AG04449 (cell line): ENCODE data around the gene PPIC.

ENCODE experiments used
- CTCF ChIA-PET: fragments of 350-600 bp; formaldehyde crosslinking; extraction: SDS; loops from one replicate; lab custom pipeline; 2021; ENCODE audit warnings: antibody characterized with exemption; lab: Yijun Ruan, JAX
- POLR2A ChIA-PET: fragments of 400-600, 350-600 bp; formaldehyde crosslinking; extraction: SDS; loops from one replicate; lab custom pipeline; 2020; ENCODE audit warnings: antibody characterized with exemption, inconsistent platforms; lab: Yijun Ruan, JAX
- DNase-seq: peaks from one replicate; pipeline ENCODE4 v3.0.0-alpha.2; 2010; ENCODE audit warnings: low read depth, low spot score
- H3K4me3 ChIP-seq: 2 replicates; pipeline ENCODE4 v1.5.1; 2011; ENCODE audit warnings: low read depth, mild to moderate bottlenecking, control low read depth, low read length
- CTCF ChIP-seq: IDR thresholded peaks from one replicate; pipeline ENCODE4 v1.5.1; 2011; ENCODE audit warnings: mild to moderate bottlenecking, moderate library complexity, low read length, control low read depth, inconsistent platforms; ENCODE audit not compliant: insufficient read depth; ENCODE audit errors: missing control alignments

The PPIC gene

DNA sequence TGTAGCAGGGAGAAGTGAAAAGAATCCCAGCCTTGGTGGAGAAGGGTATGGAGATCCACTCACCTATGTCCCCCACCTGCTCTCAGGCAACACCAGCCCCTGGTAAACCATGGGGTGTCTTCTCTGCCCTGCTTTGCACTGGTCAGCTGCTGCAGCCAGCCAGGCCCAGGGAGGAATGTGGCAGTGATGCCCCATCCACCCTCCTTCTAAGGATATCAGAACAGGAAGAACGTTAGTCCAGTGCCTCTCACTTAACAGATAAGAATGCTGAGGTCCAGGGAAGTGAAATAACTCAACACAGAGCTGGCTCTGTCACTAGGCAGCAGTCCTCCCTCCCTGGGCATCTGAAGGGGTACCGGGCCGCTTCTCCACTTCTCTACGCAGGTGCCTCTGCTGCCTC, 9.7 kb upstream of the PPIC start:
- ChIA-PET POLR2A (no interaction called here), CTCF (no interaction called here)
- no peak for DNase-seq
- no peak overlapping the region for H3K4me3 ChIP-seq
- TF ChIP-seq CTCF: no peak

DNA sequence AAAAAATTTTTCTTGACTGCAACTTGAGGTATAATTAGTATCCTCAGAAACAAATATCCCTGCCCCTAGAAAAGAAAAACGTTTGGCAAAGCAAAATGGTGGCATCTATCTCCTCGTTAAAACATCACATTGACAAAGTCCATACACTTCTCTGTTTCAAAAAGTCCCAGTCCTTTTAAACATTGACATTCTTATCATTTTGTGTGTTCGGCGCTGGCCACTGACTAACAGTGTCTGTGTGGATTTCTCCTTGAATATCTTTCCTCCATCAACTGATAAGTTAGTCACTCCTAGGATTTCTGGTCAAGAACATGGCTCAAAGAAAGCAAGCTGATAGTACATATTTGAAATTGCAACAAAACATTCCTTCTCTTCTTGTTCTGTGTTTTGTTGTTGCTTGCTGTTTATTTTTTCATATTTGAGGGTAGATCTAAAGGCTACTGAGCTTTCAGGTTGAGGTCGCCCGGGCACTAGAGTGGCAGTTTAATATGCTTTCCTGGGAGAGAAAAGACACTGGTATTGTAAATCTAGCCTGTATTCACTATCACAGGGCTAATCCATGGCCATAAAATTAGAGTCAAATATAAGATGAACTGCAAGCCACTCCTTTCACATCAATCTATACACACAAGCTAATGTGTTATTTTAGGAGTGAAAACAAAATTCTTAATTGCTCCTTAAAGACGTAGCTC, 8.5 kb upstream of the PPIC start:
- no peak overlapping the region for H3K4me3 ChIP-seq
- ChIA-PET POLR2A (interaction anchor here (0.7 kb wide), 1 partner anchor 558 kb away, joined by 4 read pairs; no protein-coding TSS in a partner anchor), CTCF (no interaction called here)
- no peak for TF ChIP-seq CTCF
- DNase-seq: no peak

DNA sequence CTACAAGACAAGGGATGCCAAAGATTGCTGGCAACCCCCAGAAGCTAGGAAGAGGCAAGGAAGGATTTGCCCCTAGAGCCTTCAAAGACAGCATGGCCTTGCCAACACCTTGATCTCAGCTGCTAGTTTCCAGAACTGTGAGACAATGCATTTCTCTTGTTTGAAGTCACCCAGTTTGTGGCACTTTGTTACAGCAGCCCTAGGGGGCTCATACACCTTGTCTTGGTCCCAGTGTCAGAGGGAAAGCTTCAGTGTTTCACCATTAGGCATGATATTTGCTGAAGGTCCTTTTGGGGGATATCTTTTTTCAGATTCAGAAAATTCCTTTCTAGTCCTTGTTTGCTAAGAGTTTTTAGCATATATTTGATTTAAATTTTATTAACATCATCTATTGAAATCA, 3.1 kb upstream of the PPIC start:
- DNase-seq: no peak
- no peak for TF ChIP-seq CTCF
- no peak overlapping the region for H3K4me3 ChIP-seq
- POLR2A ChIA-PET: no interaction called here
- CTCF ChIA-PET: no interaction called here

DNA sequence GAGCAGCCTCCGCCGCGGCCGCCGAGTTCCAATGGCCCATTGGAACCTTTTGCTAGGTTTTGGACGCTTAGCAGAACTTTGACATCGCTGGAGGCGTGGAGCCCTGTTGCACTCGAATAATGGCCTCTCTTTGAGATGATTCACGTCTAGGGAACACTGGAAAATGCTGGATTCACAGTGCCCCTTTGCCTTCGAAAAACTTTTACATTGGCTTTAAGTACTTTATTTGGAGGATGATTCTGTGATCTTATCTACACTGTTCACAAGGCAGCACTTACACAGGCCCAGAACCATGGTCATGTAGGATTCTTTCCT, 536 bp upstream of the PPIC start:
- no peak for DNase-seq
- TF ChIP-seq CTCF: no peak
- peak overlapping the region; percentile 81 for H3K4me3 ChIP-seq
- ChIA-PET POLR2A (no interaction called here), CTCF (interaction anchor here (1.6 kb wide), 1 partner anchor 333 kb away, joined by 5 read pairs; no protein-coding TSS in a partner anchor)

GRCh38 chr5:123035918-123036390, 571 bp downstream of the PPIC start:
- no peak for TF ChIP-seq CTCF
- CTCF ChIA-PET: interaction anchor here (1.0 kb wide), 1 partner anchor 139 kb away, joined by 4 read pairs; no protein-coding TSS in a partner anchor
- H3K4me3 ChIP-seq: peak overlapping the region; percentile 81
- no peak for DNase-seq
- POLR2A ChIA-PET: interaction anchor here (0.6 kb wide), 1 partner anchor 356 kb away, joined by 5 read pairs; no protein-coding TSS in a partner anchor

DNA sequence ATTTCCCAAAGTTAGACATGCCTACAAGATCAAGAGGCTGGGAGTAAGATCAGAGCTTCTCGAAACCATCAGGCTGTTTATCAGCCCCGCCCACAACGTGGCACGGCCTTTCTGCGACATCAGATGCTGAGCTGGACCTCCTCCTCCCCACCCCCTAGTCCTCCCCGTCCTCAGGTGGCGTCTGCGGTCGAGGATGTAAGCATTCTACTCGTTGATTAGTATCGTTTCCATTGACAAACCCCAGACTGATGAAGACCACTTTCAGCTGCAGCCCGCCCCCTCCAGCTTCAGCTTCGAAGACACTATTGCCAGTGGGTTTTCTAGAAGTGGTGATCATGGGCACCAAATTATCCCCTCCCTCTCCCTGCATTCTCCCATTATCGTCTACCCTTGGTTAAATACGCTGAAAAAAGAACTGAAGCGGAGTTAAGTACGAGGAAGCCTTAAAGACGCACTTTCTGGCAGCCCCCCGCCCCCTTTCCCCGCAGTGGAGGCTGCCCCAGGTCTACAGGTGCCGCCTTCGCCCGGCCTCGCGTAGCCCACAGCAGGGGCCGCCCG, 1.1 kb downstream of the PPIC start:
- CTCF ChIA-PET: interaction anchor here (1.0 kb wide), 1 partner anchor 139 kb away, joined by 4 read pairs; no protein-coding TSS in a partner anchor
- H3K4me3 ChIP-seq: peak overlapping the region; percentile 81
- no peak for DNase-seq
- POLR2A ChIA-PET: no interaction called here
- no peak for TF ChIP-seq CTCF
